GM21447 (cell line): Measurements from ENCODE around the gene AGT.
"Not testable (repeated sequence)": the region's sequence is repeated elsewhere in the genome, so short reads cannot be mapped to it uniquely, and the experiment has no call there.

ENCODE experiments used
- ATAC-seq: cut with Tn5 transposase; IDR thresholded peaks from one replicate; pipeline ENCODE4 v1.9.1; 2021; ENCODE audit not compliant: unreplicated experiment

AGT gene

GRCh38 chr1:230693221-230693620 lies 20.7 kb downstream of the AGT start:
- no peak for ATAC-seq

- ATAC-seq, result no peak
Measured at GRCh38 chr1:230691615-230692014, 22.3 kb downstream of the AGT start.

GRCh38 chr1:230690101-230690500 lies 23.8 kb downstream of the AGT start:
- no peak for ATAC-seq

GRCh38 chr1:230686747-230687146 lies 27.2 kb downstream of the AGT start:
- no peak for ATAC-seq

- ATAC-seq, result no peak
Measured at GRCh38 chr1:230684998-230685397, 28.9 kb downstream of the AGT start.

- ATAC-seq, result no peak
Measured at GRCh38 chr1:230684146-230684545, 29.8 kb downstream of the AGT start.

- ATAC-seq, result no peak
Measured at GRCh38 chr1:230682882-230683610, 30.9 kb downstream of the AGT start.

- ATAC-seq, result no peak
Measured at GRCh38 chr1:230682274-230682673, 31.6 kb downstream of the AGT start.

- ATAC-seq, result no peak
Measured at GRCh38 chr1:230681599-230681998, 32.3 kb downstream of the AGT start.

GRCh38 chr1:230680300-230681025 lies 33.5 kb downstream of the AGT start:
- ATAC-seq, result no peak

GRCh38 chr1:230679825-230680224 lies 34.1 kb downstream of the AGT start:
- ATAC-seq, result no peak

- ATAC-seq, result no peak
Measured at GRCh38 chr1:230679192-230679591, 34.7 kb downstream of the AGT start.

GRCh38 chr1:230677200-230677599 lies 36.7 kb downstream of the AGT start:
- no peak for ATAC-seq

GRCh38 chr1:230674581-230674980 lies 39.3 kb downstream of the AGT start:
- ATAC-seq, result no peak

GRCh38 chr1:230669543-230669942 lies 44.4 kb downstream of the AGT start:
- no peak for ATAC-seq

- ATAC-seq, result no peak
Measured at GRCh38 chr1:230668227-230668626, 45.7 kb downstream of the AGT start.

- no peak for ATAC-seq
Measured at GRCh38 chr1:230661976-230662375, 51.9 kb downstream of the AGT start.

GRCh38 chr1:230658691-230659090 lies 55.2 kb downstream of the AGT start:
- no peak for ATAC-seq

GRCh38 chr1:230658103-230658502 lies 55.8 kb downstream of the AGT start:
- not testable (repeated sequence) for ATAC-seq

GRCh38 chr1:230656719-230657118 lies 57.2 kb downstream of the AGT start:
- ATAC-seq, result not testable (repeated sequence)
